Mesodermal cell (in vitro differentiated cells): ENCODE measurements around the gene DTD1.

Experiments used
- H3K27ac ChIP-seq: 2 replicates; pipeline ENCODE4 v1.7.0; 2013; ENCODE audit warnings: mild to moderate bottlenecking, low read depth, low read length, moderate library complexity; ENCODE audit not compliant: severe bottlenecking
- H3K36me3 ChIP-seq: 2 replicates; pipeline ENCODE4 v1.7.1; 2013; ENCODE audit warnings: mild to moderate bottlenecking, low read length, moderate library complexity; ENCODE audit not compliant: control insufficient read depth, insufficient read depth
- H3K4me1 ChIP-seq: one replicate; pipeline ENCODE4 v1.7.1; 2013; ENCODE audit warnings: mild to moderate bottlenecking, low read length; ENCODE audit not compliant: insufficient read depth, control insufficient read depth, poor library complexity, severe bottlenecking
- H3K4me3 ChIP-seq: 2 replicates; pipeline ENCODE4 v1.7.0; 2013; ENCODE audit warnings: low read length, control low read depth, mild to moderate bottlenecking; ENCODE audit not compliant: insufficient read depth, poor library complexity, severe bottlenecking; ENCODE audit errors: extremely low read depth
- H3K9me3 ChIP-seq: 2 replicates; pipeline ENCODE4 v1.7.1; 2013; ENCODE audit warnings: mild to moderate bottlenecking, low read length, moderate library complexity; ENCODE audit not compliant: control insufficient read depth
- WGBS, 2 experiments: methylation state at CpG; one replicate each; pipeline ENCODE4 v1.1.5; 2013; ENCODE audit warnings: missing lambda C conversion rate in 2 of 2; ENCODE audit not compliant: insufficient coverage in 2 of 2; 5-methylcytosine and 5-hydroxymethylcytosine counted together

Gene DTD1

DNA sequence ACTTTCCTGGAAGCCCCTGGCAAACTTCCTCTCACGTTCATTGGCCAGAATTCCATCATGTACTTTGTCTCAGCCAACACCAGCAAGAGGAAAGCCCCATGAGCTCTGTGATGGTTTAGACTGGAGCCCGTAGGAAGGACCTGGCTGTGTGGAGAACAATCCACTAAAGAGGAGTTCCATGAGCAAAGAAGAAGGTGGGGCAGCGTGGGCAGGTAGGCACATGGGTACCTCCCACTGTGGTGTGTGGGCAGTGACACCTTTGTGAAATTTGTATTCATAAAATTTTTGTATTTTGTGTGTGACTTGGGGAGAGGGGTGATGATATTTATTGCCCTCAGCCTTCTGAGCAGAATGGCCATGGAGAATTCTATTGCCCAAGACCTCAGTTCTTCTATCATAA lies 136.2 kb downstream of the DTD1 start:
- Histone ChIP-seq H3K4me1 (no peaks in the 10 kb centered on the region), H3K27ac (no peak overlapping the region), H3K36me3 (no peaks in the 10 kb centered on the region), H3K4me3 (no peak overlapping the region), H3K9me3 (no peaks in the 10 kb centered on the region)
- 90 to 100% methylated on average over 1 to 2 of the region's 3 CpGs for WGBS, 2 experiments

DNA sequence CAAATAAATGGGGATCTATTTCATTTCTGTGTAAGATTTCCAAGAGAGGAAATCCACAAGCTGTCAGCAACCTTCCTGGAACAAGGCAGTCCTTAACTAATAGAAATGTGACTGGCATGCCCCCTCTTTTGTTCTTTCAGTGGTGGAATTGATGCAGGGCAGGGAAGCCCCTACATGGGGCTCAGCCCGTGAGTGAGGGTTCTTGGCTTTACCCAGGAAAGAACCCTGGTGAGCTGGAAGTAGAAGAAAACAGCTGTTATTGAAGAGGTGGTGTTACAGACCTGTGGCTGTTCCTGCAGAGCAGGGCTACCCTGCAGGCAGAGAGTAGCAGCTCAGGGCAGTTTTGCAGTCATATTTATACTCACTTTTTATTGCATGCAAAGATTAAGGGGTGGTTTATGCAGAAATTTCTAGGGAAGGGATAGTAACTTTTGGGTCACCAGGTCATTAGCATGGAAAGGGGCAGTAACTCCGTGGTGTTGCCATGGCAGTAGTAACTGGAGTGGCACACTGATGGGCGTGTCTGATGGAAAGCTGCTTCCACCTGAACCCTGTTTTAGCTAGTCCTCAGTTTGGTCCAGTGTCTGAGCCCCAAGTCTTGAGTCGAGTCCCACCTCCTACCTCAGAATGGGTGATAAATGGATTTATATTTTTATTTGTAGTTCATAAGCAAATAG lies 137.1 kb downstream of the DTD1 start:
- Histone ChIP-seq H3K4me1 (no peaks in the 10 kb centered on the region), H3K36me3 (no peaks in the 10 kb centered on the region), H3K9me3 (no peaks in the 10 kb centered on the region), H3K27ac (no peak overlapping the region), H3K4me3 (no peak overlapping the region)
- WGBS, 2 experiments = 70 to 88% methylated on average over 2 to 3 of the region's 4 CpGs

DNA sequence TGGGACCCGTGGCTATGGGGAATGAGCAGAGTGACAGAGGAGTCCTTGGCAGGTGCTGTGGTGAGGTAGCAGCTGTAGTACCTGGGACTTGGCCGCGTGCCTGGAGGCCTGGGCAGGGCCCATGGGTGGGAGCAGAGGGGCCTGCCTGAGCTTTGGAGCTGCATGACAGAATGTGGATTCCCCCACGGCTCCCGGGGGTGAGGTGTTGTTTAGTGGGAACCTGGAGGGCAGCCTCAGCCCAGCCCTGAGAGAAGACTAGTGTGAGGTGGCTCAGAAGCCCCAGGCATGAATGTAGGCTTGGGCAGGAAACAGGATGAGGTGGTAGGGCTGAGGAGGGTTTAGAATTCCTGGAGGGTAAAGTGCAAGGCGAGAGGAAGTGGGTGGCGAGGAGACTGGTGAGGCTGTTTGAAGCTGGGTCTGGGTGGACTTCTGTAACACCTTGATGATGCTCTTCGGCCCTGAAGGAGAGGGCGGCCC lies 139.2 kb downstream of the DTD1 start:
- Histone ChIP-seq H3K36me3 (no peaks in the 10 kb centered on the region), H3K4me3 (no peak overlapping the region), H3K27ac (no peak overlapping the region), H3K4me1 (no peaks in the 10 kb centered on the region), H3K9me3 (no peaks in the 10 kb centered on the region)
- WGBS, 2 experiments = 89 to 94% methylated on average over 4 to 9 of the region's 9 CpGs

DNA sequence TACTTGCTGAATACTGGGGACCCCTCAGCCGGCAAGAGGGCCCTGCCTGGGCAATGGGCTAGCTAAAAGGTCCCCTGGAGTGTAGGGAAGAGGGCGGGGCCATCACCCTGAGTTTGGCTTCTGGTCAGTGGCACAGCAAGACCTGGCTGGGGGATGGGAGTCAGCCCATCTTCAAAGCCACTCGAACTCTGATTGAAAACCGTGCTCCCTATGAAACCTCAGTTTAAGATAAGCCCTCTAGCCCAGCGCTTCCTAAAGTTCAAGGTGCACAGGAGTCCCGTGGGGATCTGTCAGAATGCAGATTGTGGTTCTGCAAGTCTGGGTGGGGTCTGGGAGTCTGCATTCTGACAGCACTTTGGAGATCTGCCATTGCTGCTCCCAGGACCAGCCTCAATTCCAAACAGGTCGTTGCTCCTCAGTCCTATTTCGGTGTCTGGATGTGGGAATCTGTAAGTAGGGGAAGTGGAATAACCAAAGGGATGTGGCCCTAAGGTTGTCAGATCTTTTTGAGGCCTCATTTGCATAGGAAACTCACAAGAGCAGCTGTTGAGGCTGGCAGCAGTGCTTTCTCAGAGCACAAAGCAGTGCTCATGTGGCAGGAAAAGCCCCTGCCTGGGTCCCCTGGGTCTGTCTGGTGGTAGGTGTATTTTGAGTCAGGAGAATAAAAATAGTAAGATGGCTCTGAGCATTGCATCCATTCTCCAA lies 140.5 kb downstream of the DTD1 start:
- Histone ChIP-seq H3K27ac (no peak overlapping the region), H3K4me1 (no peaks in the 10 kb centered on the region), H3K36me3 (no peaks in the 10 kb centered on the region), H3K9me3 (no peaks in the 10 kb centered on the region), H3K4me3 (no peak overlapping the region)
- 74 to 80% methylated on average over 7 to 8 of the region's 8 CpGs for WGBS, 2 experiments

DNA sequence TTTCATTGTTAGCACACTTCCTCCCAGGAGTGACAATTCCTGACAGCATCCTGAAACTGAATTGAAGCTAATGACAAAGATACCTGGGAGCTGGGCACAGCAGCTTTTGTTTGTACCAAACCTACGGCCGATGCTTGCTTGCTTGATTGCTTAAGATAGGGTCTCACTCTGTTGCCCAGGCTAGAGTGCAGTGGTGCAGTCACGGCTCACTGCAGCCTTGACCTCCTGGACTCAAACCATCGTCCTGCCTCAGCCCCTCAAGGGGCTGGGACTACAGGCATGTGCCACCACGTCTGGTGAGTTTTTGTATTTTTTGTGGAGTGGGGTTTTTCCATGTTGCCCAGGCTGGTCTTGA lies 141.0 kb downstream of the DTD1 start:
- Histone ChIP-seq H3K9me3 (no peaks in the 10 kb centered on the region), H3K27ac (no peak overlapping the region), H3K4me1 (no peaks in the 10 kb centered on the region), H3K4me3 (no peak overlapping the region), H3K36me3 (no peaks in the 10 kb centered on the region)
- 86 to 98% methylated on average over 3 to 4 of the region's 5 CpGs for WGBS, 2 experiments

DNA sequence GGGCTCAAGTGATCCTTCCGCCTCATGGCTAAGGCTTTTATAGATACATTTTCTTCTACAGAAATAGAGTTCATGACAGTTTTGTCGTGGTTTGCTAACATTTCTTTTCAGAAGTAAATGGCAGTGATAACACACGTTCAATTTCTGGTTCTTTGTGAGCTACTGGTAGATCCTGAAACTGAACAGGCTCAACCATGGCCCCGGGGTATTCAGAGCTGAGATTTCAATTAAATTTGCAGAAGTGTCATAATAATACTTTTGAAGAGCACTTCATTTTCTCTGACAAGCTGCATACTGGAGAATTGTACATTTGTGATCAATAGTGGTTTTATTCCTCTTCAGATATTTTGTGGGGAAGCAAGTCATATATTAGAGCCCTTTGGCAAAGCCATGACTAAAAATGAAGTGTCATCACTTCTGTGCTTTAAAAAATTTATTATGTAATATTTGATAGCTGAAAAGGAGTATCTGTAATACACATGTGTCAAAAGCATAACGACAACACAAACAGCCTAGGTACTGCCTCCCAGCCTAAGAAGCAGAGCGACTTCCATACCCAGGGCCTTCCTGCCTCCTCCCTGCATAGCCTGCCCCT lies 141.5 kb downstream of the DTD1 start:
- Histone ChIP-seq H3K4me1 (no peaks in the 10 kb centered on the region), H3K36me3 (no peaks in the 10 kb centered on the region), H3K4me3 (no peak overlapping the region), H3K27ac (no peak overlapping the region), H3K9me3 (no peaks in the 10 kb centered on the region)
- 95 to 100% methylated on average over 2 to 5 of the region's 6 CpGs for WGBS, 2 experiments

DNA sequence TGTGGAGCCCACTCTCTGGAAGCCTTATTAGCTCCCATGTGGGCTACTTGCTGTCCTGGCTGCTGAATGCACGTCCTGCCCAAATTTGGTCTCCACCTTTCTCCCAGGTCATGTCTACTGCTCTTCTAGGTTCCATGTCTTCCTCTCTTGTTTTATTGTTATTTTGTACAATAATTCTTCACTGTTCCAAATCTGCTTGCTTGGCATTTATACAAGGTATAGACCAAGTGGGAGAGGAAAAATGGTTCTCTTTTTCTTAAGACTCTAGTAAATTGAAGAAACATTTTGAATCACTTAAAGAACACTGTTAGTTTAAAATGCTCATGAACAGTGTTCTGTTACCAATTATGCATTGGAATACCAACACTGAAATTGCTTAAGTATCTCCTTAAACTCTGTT lies 144.1 kb downstream of the DTD1 start:
- WGBS, 2 experiments = 100% methylated on average over 1 of the region's 1 CpG
- Histone ChIP-seq H3K4me1 (no peaks in the 10 kb centered on the region), H3K36me3 (no peaks in the 10 kb centered on the region), H3K4me3 (no peak overlapping the region), H3K27ac (no peak overlapping the region), H3K9me3 (no peaks in the 10 kb centered on the region)

DNA sequence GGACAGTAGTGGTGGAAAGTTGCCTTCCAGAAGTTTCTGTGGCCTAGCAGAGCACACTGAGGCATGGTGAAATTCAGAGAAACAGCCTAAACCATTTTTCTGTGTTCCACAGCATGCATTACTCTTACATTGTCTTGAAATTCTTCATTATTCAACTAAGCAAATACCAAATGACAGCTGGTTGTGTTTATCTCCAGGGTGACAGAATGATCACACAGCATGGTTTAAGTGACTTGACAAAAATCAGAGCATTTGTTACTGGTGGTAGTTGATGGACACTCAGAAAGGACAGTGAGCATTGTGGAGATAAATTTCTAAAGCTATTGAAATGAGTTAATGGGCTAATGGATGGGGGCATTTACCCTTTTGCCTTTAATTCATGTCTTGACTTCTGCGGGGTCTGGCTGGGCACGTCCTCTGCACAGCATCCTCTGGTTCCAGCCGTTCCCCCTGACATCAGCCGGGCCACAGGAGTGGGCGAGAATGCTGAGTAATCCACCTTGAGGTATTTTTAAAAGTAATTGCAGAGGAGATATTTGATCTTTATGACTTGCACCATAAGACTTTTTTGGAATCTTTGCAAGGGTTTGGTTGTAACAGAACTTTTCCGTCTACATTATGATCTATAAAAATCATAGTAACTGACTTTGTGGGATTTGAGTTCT lies 146.8 kb downstream of the DTD1 start:
- WGBS, 2 experiments = 86 to 96% methylated on average over 3 to 5 of the region's 6 CpGs
- Histone ChIP-seq H3K4me3 (no peak overlapping the region), H3K4me1 (no peaks in the 10 kb centered on the region), H3K27ac (no peak overlapping the region), H3K36me3 (no peaks in the 10 kb centered on the region), H3K9me3 (no peaks in the 10 kb centered on the region)

DNA sequence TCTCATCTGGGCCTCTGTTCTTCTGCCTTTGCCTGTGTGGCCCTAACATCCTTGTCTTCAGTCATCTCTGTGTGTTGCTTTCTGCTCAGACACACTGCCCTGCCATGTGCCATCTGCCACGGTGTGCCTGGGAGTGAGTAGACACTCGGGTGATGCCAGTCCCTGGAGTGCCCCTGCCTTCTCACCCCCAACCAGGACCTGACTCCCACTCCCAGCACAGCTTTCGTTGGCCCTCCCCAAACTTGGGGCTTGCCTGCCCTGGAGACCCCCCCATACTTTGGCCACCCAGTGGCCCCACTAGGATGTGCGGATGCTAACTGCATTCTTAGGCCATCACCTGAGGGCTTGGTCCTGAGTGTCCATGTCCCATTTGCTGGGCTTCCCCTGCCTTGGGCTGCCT lies 149.3 kb downstream of the DTD1 start:
- no peaks in the 10 kb centered on the region for H3K36me3 ChIP-seq
- H3K27ac ChIP-seq = no peak overlapping the region
- H3K9me3 ChIP-seq = no peaks in the 10 kb centered on the region
- peaks cover 4% of the 10 kb centered on the region for H3K4me1 ChIP-seq
- H3K4me3 ChIP-seq = no peak overlapping the region
- 73 to 91% methylated on average over 1 to 4 of the region's 4 CpGs for WGBS, 2 experiments

DNA sequence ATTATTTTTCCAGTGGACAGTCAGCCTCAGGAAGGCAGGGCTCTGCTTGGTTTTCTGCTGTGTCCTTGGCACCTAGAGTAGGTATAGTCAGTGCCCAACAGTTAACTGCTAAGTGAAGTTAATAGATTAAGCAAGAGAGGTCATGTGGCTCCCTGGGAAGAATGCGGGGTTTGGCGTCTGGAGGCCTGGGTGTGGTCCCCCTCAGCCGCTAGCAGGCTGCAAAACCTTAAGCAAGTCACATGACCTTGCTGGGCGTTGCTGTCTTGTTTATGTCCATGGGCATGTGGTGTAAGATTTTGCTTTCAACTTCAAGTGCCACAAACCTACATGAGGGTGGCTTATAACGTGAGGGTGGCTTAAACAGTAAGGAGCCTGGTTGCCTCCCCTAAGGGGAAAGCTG lies 150.2 kb downstream of the DTD1 start:
- WGBS, 2 experiments = 90 to 100% methylated on average over 3 to 4 of the region's 5 CpGs
- no peak overlapping the region for H3K4me3 ChIP-seq
- peaks cover 4% of the 10 kb centered on the region for H3K4me1 ChIP-seq
- no peak overlapping the region for H3K27ac ChIP-seq
- no peaks in the 10 kb centered on the region for H3K36me3 ChIP-seq
- no peaks in the 10 kb centered on the region for H3K9me3 ChIP-seq
